ENCODE measurements around the gene VAMP2. TPM values are rescaled to one million over a fixed set of nuclear protein-coding genes. Genes with fewer than 3 reads are reported as not detected.

VAMP2 gene
- total and polyA plus RNA-seq, 9 of the 15 experiments (the other 6 are each of a cell fraction or from before 2014, with no cell fraction given) = 2.3 to 31.8 (median 6.0) TPM

- TF ChIP-seq SUPT5H (IDR thresholded peaks at IDR 0.05) (no peak), ZNF695 (CRISPR knock-in tag; IDR thresholded peaks at IDR 0.05) (no peak), RAD21 (CRISPR knock-in tag; conservative IDR thresholded peaks at IDR 0.05 in 1 of 2, IDR thresholded peaks at IDR 0.05 in 1 of 2) (peak; percentile 68 to 81), ZFP30 (CRISPR knock-in tag; IDR thresholded peaks at IDR 0.05; ENCODE audit: borderline replicate concordance) (no peak), ATF7 (IDR thresholded peaks at IDR 0.05) (0 out of 2 replicates have a peak, but pooled peaks have one; percentile 24), KLF10 (CRISPR knock-in tag; IDR thresholded peaks at IDR 0.05) (no peak), CCNT2 (IDR thresholded peaks at IDR 0.05; ENCODE audit: borderline replicate concordance, extremely low read depth, insufficient read length, low read depth, low read length) (peak; percentile 46), PHB2 (IDR thresholded peaks at IDR 0.05; ENCODE audit: low read depth) (no peak), ILF3 (IDR thresholded peaks at IDR 0.05; ENCODE audit: borderline replicate concordance) (no peak), MYNN (IDR thresholded peaks at IDR 0.05) (no peak), MYNN (CRISPR knock-in tag; IDR thresholded peaks at IDR 0.05) (no peak), GATA2 (CRISPR knock-in tag; IDR thresholded peaks at IDR 0.05) (no peak), UBTF (IDR thresholded peaks at IDR 0.05; ENCODE audit: borderline replicate concordance in 1 of 2, low read depth in 2 of 2, low read length in 2 of 2) (peak; percentile 93 to 95), MAZ (CRISPR knock-in tag; conservative IDR thresholded peaks at IDR 0.05 in 1 of 2, IDR thresholded peaks at IDR 0.05 in 1 of 2) (peak; percentile 52 to 83)
- TF ChIP-seq, protein P1, sequence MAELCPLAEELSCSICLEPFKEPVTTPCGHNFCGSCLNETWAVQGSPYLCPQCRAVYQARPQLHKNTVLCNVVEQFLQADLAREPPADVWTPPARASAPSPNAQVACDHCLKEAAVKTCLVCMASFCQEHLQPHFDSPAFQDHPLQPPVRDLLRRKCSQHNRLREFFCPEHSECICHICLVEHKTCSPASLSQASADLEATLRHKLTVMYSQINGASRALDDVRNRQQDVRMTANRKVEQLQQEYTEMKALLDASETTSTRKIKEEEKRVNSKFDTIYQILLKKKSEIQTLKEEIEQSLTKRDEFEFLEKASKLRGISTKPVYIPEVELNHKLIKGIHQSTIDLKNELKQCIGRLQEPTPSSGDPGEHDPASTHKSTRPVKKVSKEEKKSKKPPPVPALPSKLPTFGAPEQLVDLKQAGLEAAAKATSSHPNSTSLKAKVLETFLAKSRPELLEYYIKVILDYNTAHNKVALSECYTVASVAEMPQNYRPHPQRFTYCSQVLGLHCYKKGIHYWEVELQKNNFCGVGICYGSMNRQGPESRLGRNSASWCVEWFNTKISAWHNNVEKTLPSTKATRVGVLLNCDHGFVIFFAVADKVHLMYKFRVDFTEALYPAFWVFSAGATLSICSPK (IDR thresholded peaks at IDR 0.05; ENCODE audit: borderline replicate concordance) = no peak
- TF ChIP-seq, protein P2, sequence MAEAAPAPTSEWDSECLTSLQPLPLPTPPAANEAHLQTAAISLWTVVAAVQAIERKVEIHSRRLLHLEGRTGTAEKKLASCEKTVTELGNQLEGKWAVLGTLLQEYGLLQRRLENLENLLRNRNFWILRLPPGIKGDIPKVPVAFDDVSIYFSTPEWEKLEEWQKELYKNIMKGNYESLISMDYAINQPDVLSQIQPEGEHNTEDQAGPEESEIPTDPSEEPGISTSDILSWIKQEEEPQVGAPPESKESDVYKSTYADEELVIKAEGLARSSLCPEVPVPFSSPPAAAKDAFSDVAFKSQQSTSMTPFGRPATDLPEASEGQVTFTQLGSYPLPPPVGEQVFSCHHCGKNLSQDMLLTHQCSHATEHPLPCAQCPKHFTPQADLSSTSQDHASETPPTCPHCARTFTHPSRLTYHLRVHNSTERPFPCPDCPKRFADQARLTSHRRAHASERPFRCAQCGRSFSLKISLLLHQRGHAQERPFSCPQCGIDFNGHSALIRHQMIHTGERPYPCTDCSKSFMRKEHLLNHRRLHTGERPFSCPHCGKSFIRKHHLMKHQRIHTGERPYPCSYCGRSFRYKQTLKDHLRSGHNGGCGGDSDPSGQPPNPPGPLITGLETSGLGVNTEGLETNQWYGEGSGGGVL (CRISPR knock-in tag; IDR thresholded peaks at IDR 0.05) = no peak
- TF ChIP-seq, protein P3, sequence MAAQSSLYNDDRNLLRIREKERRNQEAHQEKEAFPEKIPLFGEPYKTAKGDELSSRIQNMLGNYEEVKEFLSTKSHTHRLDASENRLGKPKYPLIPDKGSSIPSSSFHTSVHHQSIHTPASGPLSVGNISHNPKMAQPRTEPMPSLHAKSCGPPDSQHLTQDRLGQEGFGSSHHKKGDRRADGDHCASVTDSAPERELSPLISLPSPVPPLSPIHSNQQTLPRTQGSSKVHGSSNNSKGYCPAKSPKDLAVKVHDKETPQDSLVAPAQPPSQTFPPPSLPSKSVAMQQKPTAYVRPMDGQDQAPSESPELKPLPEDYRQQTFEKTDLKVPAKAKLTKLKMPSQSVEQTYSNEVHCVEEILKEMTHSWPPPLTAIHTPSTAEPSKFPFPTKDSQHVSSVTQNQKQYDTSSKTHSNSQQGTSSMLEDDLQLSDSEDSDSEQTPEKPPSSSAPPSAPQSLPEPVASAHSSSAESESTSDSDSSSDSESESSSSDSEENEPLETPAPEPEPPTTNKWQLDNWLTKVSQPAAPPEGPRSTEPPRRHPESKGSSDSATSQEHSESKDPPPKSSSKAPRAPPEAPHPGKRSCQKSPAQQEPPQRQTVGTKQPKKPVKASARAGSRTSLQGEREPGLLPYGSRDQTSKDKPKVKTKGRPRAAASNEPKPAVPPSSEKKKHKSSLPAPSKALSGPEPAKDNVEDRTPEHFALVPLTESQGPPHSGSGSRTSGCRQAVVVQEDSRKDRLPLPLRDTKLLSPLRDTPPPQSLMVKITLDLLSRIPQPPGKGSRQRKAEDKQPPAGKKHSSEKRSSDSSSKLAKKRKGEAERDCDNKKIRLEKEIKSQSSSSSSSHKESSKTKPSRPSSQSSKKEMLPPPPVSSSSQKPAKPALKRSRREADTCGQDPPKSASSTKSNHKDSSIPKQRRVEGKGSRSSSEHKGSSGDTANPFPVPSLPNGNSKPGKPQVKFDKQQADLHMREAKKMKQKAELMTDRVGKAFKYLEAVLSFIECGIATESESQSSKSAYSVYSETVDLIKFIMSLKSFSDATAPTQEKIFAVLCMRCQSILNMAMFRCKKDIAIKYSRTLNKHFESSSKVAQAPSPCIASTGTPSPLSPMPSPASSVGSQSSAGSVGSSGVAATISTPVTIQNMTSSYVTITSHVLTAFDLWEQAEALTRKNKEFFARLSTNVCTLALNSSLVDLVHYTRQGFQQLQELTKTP (IDR thresholded peaks at IDR 0.05; ENCODE audit: low read depth in 1 of 2, partially characterized antibody in 2 of 2) = no peak
These were observed 40.9 kb downstream of the VAMP2 start (continued) for GRCh38 chr17:8121681-8122421.
